Activated T-cell treated with anti-CD3 and anti-CD28 coated beads for 4 hours (primary cell): ENCODE data around the gene PHACTR1.
A peak's percentile ranks its signal among the peaks of the same experiment; 100 is the strongest.

Source experiments
- DNase-seq: peaks from one replicate; pipeline ENCODE4 v3.0.0-alpha.2; 2020

The PHACTR1 gene

GRCh38 chr6:13334953-13335352 is 618.4 kb downstream of the PHACTR1 start:
- no peak for DNase-seq

- DNase-seq: peak; percentile 83
These were observed 620.0 kb downstream of the PHACTR1 start for GRCh38 chr6:13336553-13336952.

- DNase-seq: no peak
These were observed 621.5 kb downstream of the PHACTR1 start for GRCh38 chr6:13338038-13338437.
